HCT116 (cell line): ENCODE measurements around the gene CEMP1. TPM values are rescaled to one million over a fixed set of nuclear protein-coding genes. Genes with fewer than 3 reads are reported as not detected.

Experiments used
- ATAC-seq: fragments of 200-7000 bp; cut with Tn5 transposase; 2 replicates; pipeline ENCODE4 v1.9.1; 2020; ENCODE audit warnings: mild to moderate bottlenecking, moderate library complexity
- BruUV-seq: library from RNA; stranded (reverse); fragments of 400-500 nt; replicated peaks from 2 replicates; lab custom pipeline; 2021; lab: Mats Ljungman, UMichigan
- CTCF ChIA-PET: fragments of 300-600 bp; sonication (Branson Sonifier 250); formaldehyde crosslinking; loops from one replicate; lab custom pipeline; 2021; ENCODE audit warnings: antibody characterized with exemption; lab: Charles Lee
- POLR2A ChIA-PET: fragments of 300-600, 350-600 bp; sonication (Branson Sonifier 250); formaldehyde crosslinking; loops from one replicate; lab custom pipeline; 2021; ENCODE audit warnings: antibody characterized with exemption; lab: Charles Lee
- RAD21 ChIA-PET, 2 experiments: fragments of 300-600 bp; sonication (Branson Sonifier 250); formaldehyde crosslinking; loops; one replicate each; lab custom pipeline; 2023; ENCODE audit warnings: low total read pairs in 2 of 2; ENCODE audit not compliant: uncharacterized antibody in 2 of 2, unreplicated experiment in 2 of 2, low non-redundant PET in 1 of 2; lab: Charles Lee
- DNase-seq: peaks from one replicate; pipeline ENCODE4 v3.0.0-alpha.2; 2010; ENCODE audit warnings: low read depth, low spot score
- H2AFZ ChIP-seq: fragments of 200-600 bp; shearing (Covaris generic), sonication (generic); 2 replicates; pipeline ENCODE4 v1.6.1; 2017; ENCODE audit warnings: low read depth, mixed run types, mixed read lengths, antibody characterized with exemption, low read length; ENCODE audit not compliant: poor library complexity, severe bottlenecking
- H3K27ac ChIP-seq: 2 replicates; pipeline ENCODE4 v1.5.1; 2012; ENCODE audit warnings: low read depth, low read length
- H3K27me3 ChIP-seq: fragments of 200-600 bp; sonication (generic); 2 replicates; pipeline ENCODE4 v1.6.1; 2016; ENCODE audit warnings: mixed run types, low read length, mixed read lengths; ENCODE audit not compliant: insufficient read depth
- H3K36me3 ChIP-seq, 2 experiments: fragments of 200-500 bp in 1 of 2; fragments of 200-600 bp in 1 of 2; sonication (Bioruptor generic) in 1 of 2; sonication (generic) in 1 of 2; 2 replicates each; pipeline versions ENCODE4 v1.5.1 to v1.6.1; 2014 to 2016; ENCODE audit warnings: low read length in 2 of 2, inconsistent platforms in 1 of 2, mixed read lengths in 1 of 2, mixed run types in 1 of 2; ENCODE audit not compliant: insufficient read depth in 2 of 2, control insufficient read depth in 1 of 2
- H3K4me1 ChIP-seq, 2 experiments: fragments of 200-600 bp in 1 of 2; sonication (generic) in 1 of 2; 2 replicates each; pipeline versions ENCODE4 v1.5.1 to v1.6.1; 2012 to 2017; ENCODE audit warnings: low read length in 2 of 2, inconsistent platforms in 1 of 2, mild to moderate bottlenecking in 1 of 2, mixed read lengths in 1 of 2, mixed run types in 1 of 2, moderate library complexity in 1 of 2; ENCODE audit not compliant: insufficient read depth in 2 of 2, control insufficient read depth in 1 of 2
- H3K4me2 ChIP-seq: fragments of 200-600 bp; sonication (generic); 2 replicates; pipeline ENCODE4 v1.6.1; 2017; ENCODE audit warnings: mixed run types, low read length, mixed read lengths
- H3K4me3 ChIP-seq, 2 experiments: fragments of 200-600 bp in 1 of 2; sonication (generic) in 1 of 2; replicated peaks in 1 of 2; 2 replicates each; pipeline ENCODE4 v1.5.1; 2011 to 2016; ENCODE audit warnings: low read length in 2 of 2, control low read depth in 1 of 2, low read depth in 1 of 2, mild to moderate bottlenecking in 1 of 2, mixed read lengths in 1 of 2, mixed run types in 1 of 2
- H3K79me2 ChIP-seq: fragments of 200-600 bp; sonication (generic); 2 replicates; pipeline ENCODE4 v1.6.1; 2017; ENCODE audit warnings: mild to moderate bottlenecking, mixed run types, low read length, moderate library complexity, mixed read lengths; ENCODE audit not compliant: insufficient read depth
- H3K9ac ChIP-seq: fragments of 200-600 bp; sonication (generic); 2 replicates; pipeline ENCODE4 v1.6.1; 2016; ENCODE audit warnings: low read length, mixed read lengths
- H3K9me2 ChIP-seq: fragments of 200-600 bp; sonication (generic), shearing (Covaris generic); 2 replicates; pipeline ENCODE4 v1.6.1; 2017; ENCODE audit warnings: mixed run types, mild to moderate bottlenecking, moderate library complexity; ENCODE audit not compliant: insufficient read depth
- H3K9me3 ChIP-seq, 2 experiments: fragments of 200-500 bp in 1 of 2; fragments of 200-600 bp in 1 of 2; sonication (Bioruptor generic) in 1 of 2; sonication (generic) in 1 of 2; 2 replicates each; pipeline ENCODE4 v1.6.1; 2014 to 2017; ENCODE audit warnings: low read length in 2 of 2, mixed read lengths in 2 of 2, inconsistent platforms in 1 of 2, low read depth in 1 of 2, mild to moderate bottlenecking in 1 of 2, mixed run types in 1 of 2, moderate library complexity in 1 of 2; ENCODE audit not compliant: control insufficient read depth in 1 of 2, insufficient read depth in 1 of 2
- H4K20me1 ChIP-seq: fragments of 200-600 bp; sonication (generic), shearing (Covaris generic); 2 replicates; pipeline ENCODE4 v1.6.1; 2017; ENCODE audit warnings: mixed run types, mild to moderate bottlenecking, moderate library complexity; ENCODE audit not compliant: insufficient read depth
- CBX3 ChIP-seq: IDR thresholded peaks from 2 replicates; pipeline ENCODE4 v1.6.1; 2012; ENCODE audit warnings: low read depth
- EZH2 ChIP-seq: fragments of 200-600 bp; sonication (generic); IDR thresholded peaks from 2 replicates; pipeline ENCODE4 v1.6.1; 2017; ENCODE audit warnings: antibody characterized with exemption, mixed run types
- EZH2phosphoT487 ChIP-seq: fragments of 200-600 bp; IDR thresholded peaks from 2 replicates; pipeline ENCODE4 v1.6.1; 2018; ENCODE audit warnings: antibody characterized with exemption, borderline replicate concordance
- FOSL1 ChIP-seq: IDR thresholded peaks from 2 replicates; pipeline ENCODE4 v1.6.1; 2012; ENCODE audit warnings: low read depth
- POLR2A ChIP-seq: IDR thresholded peaks from 2 replicates; pipeline ENCODE4 v1.7.0; 2011; ENCODE audit warnings: borderline replicate concordance; ENCODE audit not compliant: insufficient read depth, insufficient read length; ENCODE audit errors: extremely low read depth
- POLR2AphosphoS5 ChIP-seq: IDR thresholded peaks from 2 replicates; pipeline ENCODE4 v1.6.1; 2011; ENCODE audit warnings: mild to moderate bottlenecking, low read depth, low read length, moderate library complexity
- SRF ChIP-seq: IDR thresholded peaks from 2 replicates; pipeline ENCODE4 v1.6.1; 2012; ENCODE audit warnings: low read depth
- YY1 ChIP-seq: IDR thresholded peaks from 2 replicates; pipeline ENCODE4 v1.6.1; 2011; ENCODE audit warnings: low read length, low read depth, moderate library complexity, mild to moderate bottlenecking; ENCODE audit not compliant: insufficient replicate concordance; ENCODE audit errors: extremely low read depth
- intact Hi-C: fragments of 100-400 bp; cut with micrococcal nuclease; formaldehyde crosslinking; loops from 2 replicates; pipeline ENCODE4 v1.10.0; 2022
- total RNA-seq: library from RNA; stranded (reverse); gene quantifications from one replicate; pipeline ENCODE4 v1.2.1, GENCODE V29; 2021; ENCODE audit not compliant: unreplicated experiment
- TF ChIP-seq, protein P1 (sequence below), 3 experiments: fragments of 200-600 bp in 1 of 3; sonication (generic) in 1 of 3; IDR thresholded peaks in 2 of 3; conservative IDR thresholded peaks in 1 of 3; 2 replicates each; pipeline ENCODE4 v1.5.1; 2012 to 2017; ENCODE audit warnings: low read depth in 2 of 3, low read length in 2 of 3, antibody characterized with exemption in 1 of 3, borderline replicate concordance in 1 of 3, control low read depth in 1 of 3, mild to moderate bottlenecking in 1 of 3, mixed read lengths in 1 of 3, mixed run types in 1 of 3, moderate library complexity in 1 of 3; ENCODE audit not compliant: insufficient read depth in 1 of 3
- TF ChIP-seq, protein P2 (sequence below): IDR thresholded peaks from 2 replicates; pipeline ENCODE4 v1.6.1; 2012; ENCODE audit warnings: low read depth
- TF ChIP-seq, protein P3 (sequence below): IDR thresholded peaks from 2 replicates; pipeline ENCODE4 v1.6.1; 2011; ENCODE audit warnings: mild to moderate bottlenecking, low read length, moderate library complexity; ENCODE audit not compliant: insufficient replicate concordance; ENCODE audit errors: extremely low read depth

Gene CEMP1
- total RNA-seq, 1 experiment from 2014 or later = 0.32 TPM

DNA sequence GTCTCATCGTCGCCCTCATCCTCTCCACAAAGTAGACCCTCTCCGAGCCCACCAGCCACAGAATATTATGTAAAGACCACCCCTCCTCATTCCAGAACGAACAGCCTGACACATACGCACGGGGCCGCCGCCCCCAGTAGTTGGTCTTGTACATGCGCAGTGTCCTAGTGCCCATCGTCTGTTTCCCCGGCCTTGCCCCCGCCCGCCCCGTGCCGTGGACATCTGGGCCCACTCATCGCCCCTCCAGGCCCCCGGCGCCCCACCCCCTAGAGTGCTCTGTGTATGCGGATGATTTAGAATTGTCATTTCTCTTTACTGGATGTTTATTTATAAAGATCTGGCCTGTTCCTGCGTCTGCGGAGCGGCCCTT lies 11.5 kb downstream of the CEMP1 start:
- Histone ChIP-seq H4K20me1 (peaks cover 5% of the 10 kb centered on the region; the same call in 1 of the 2 replicates), H3K9ac (peak overlapping the region; percentile 32), H3K36me3 (peaks cover 5 to 15% of the 10 kb centered on the region in 2 experiments; a peak in 1 of 4 replicates), H3K4me2 (peak overlapping the region; percentile 36), H3K9me3 (no peaks in the 10 kb centered on the region), H3K4me1 (peaks cover 19 to 49% of the 10 kb centered on the region in 2 experiments), H3K27ac (peak overlapping the region; percentile 42; the same call in 1 of the 2 replicates), H3K79me2 (peaks cover 79% of the 10 kb centered on the region), H3K9me2 (no peaks in the 10 kb centered on the region), H3K27me3 (no peaks in the 10 kb centered on the region), H2AFZ (no peak overlapping the region), H3K4me3 (no peak overlapping the region)
- intact Hi-C loops = no loop called here
- CTCF ChIA-PET = no interaction called here
- DNase-seq (no peak), ATAC-seq (peak; percentile 2; the same call in 1 of the 2 replicates)
- RAD21 ChIA-PET = no interaction called here
- TF ChIP-seq EZH2 (no peak), FOSL1 (no peak), POLR2A (no peak), SRF (no peak), YY1 (no peak), POLR2AphosphoS5 (no peak), CBX3 (no peak), EZH2phosphoT487 (no peak)
- TF ChIP-seq, protein P1, sequence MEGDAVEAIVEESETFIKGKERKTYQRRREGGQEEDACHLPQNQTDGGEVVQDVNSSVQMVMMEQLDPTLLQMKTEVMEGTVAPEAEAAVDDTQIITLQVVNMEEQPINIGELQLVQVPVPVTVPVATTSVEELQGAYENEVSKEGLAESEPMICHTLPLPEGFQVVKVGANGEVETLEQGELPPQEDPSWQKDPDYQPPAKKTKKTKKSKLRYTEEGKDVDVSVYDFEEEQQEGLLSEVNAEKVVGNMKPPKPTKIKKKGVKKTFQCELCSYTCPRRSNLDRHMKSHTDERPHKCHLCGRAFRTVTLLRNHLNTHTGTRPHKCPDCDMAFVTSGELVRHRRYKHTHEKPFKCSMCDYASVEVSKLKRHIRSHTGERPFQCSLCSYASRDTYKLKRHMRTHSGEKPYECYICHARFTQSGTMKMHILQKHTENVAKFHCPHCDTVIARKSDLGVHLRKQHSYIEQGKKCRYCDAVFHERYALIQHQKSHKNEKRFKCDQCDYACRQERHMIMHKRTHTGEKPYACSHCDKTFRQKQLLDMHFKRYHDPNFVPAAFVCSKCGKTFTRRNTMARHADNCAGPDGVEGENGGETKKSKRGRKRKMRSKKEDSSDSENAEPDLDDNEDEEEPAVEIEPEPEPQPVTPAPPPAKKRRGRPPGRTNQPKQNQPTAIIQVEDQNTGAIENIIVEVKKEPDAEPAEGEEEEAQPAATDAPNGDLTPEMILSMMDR (IDR thresholded peaks at IDR 0.05 in 2 of 3, conservative IDR thresholded peaks at IDR 0.05 in 1 of 3; ENCODE audit: borderline replicate concordance in 1 of 3, insufficient read depth in 1 of 3, low read depth in 2 of 3, low read length in 2 of 3) = no peak
- TF ChIP-seq, protein P2, sequence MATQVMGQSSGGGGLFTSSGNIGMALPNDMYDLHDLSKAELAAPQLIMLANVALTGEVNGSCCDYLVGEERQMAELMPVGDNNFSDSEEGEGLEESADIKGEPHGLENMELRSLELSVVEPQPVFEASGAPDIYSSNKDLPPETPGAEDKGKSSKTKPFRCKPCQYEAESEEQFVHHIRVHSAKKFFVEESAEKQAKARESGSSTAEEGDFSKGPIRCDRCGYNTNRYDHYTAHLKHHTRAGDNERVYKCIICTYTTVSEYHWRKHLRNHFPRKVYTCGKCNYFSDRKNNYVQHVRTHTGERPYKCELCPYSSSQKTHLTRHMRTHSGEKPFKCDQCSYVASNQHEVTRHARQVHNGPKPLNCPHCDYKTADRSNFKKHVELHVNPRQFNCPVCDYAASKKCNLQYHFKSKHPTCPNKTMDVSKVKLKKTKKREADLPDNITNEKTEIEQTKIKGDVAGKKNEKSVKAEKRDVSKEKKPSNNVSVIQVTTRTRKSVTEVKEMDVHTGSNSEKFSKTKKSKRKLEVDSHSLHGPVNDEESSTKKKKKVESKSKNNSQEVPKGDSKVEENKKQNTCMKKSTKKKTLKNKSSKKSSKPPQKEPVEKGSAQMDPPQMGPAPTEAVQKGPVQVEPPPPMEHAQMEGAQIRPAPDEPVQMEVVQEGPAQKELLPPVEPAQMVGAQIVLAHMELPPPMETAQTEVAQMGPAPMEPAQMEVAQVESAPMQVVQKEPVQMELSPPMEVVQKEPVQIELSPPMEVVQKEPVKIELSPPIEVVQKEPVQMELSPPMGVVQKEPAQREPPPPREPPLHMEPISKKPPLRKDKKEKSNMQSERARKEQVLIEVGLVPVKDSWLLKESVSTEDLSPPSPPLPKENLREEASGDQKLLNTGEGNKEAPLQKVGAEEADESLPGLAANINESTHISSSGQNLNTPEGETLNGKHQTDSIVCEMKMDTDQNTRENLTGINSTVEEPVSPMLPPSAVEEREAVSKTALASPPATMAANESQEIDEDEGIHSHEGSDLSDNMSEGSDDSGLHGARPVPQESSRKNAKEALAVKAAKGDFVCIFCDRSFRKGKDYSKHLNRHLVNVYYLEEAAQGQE = no peak
- TF ChIP-seq, protein P3, sequence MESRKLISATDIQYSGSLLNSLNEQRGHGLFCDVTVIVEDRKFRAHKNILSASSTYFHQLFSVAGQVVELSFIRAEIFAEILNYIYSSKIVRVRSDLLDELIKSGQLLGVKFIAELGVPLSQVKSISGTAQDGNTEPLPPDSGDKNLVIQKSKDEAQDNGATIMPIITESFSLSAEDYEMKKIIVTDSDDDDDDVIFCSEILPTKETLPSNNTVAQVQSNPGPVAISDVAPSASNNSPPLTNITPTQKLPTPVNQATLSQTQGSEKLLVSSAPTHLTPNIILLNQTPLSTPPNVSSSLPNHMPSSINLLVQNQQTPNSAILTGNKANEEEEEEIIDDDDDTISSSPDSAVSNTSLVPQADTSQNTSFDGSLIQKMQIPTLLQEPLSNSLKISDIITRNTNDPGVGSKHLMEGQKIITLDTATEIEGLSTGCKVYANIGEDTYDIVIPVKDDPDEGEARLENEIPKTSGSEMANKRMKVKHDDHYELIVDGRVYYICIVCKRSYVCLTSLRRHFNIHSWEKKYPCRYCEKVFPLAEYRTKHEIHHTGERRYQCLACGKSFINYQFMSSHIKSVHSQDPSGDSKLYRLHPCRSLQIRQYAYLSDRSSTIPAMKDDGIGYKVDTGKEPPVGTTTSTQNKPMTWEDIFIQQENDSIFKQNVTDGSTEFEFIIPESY = no peak
- no TSS peak for BruUV-seq
- POLR2A ChIA-PET = interaction anchor here (0.6 to 1.8 kb wide), 3 partner anchors 13 to 251 kb away, joined by 3 to 6 read pairs (median 4); partner anchors contain the start of gene PDPK1
